Esophagus muscularis mucosa (tissue), 4 donors: Measurements from ENCODE around the gene ZC3H18. TPM values are rescaled to one million over a fixed set of nuclear protein-coding genes. Genes with fewer than 3 reads are reported as not detected.

ENCODE experiments used
- DNase-seq: peaks from one replicate; pipeline ENCODE4 v3.0.0-alpha.2; 2017; ENCODE audit errors: extremely low spot score
- H3K27ac ChIP-seq, 4 donors: fragments of 200-600 bp; sonication (generic); replicated peaks in 1 of 4; 1 replicate in 3 of 4; 2 replicates in 1 of 4; pipeline ENCODE4 v1.5.1; 2016 to 2019; ENCODE audit warnings: mild to moderate bottlenecking in 1 of 4
- H3K27me3 ChIP-seq, 4 donors: fragments of 200-600 bp; sonication (generic); one replicate each; pipeline versions ENCODE4 v1.5.1 to v1.6.0; 2016 to 2019
- H3K36me3 ChIP-seq, 4 donors: fragments of 200-600 bp; sonication (generic); one replicate each; pipeline ENCODE4 v1.5.1; 2016 to 2019
- H3K4me1 ChIP-seq, 4 donors: fragments of 200-600 bp; sonication (generic); one replicate each; pipeline ENCODE4 v1.5.1; 2016 to 2019
- H3K4me3 ChIP-seq, 4 donors: fragments of 200-600 bp; sonication (generic); 1 replicate in 2 of 4; 2 replicates in 2 of 4; pipeline ENCODE4 v1.5.1; 2016 to 2019; ENCODE audit warnings: mild to moderate bottlenecking in 4 of 4, moderate library complexity in 1 of 4
- H3K9me3 ChIP-seq, 4 donors: fragments of 200-600 bp; sonication (generic); 1 replicate in 3 of 4; 2 replicates in 1 of 4; pipeline ENCODE4 v1.5.1; 2016 to 2019
- CTCF ChIP-seq, 3 experiments: fragments of 200-600 bp in 2 of 3; fragments of 450-650 bp in 1 of 3; sonication (generic) in 2 of 3; IDR thresholded peaks; one replicate each; pipeline ENCODE4 v1.5.1; 2017 to 2019; ENCODE audit warnings: antibody characterized with exemption in 3 of 3, mild to moderate bottlenecking in 2 of 3, moderate library complexity in 1 of 3
- EP300 ChIP-seq: sonication (generic); formaldehyde crosslinking; IDR thresholded peaks from one replicate; pipeline ENCODE4 v1.6.1; 2017; ENCODE audit warnings: antibody characterized with exemption
- POLR2A ChIP-seq: fragments of 450-650 bp; IDR thresholded peaks from one replicate; pipeline ENCODE4 v1.6.1; 2017; ENCODE audit warnings: antibody characterized with exemption, moderate library complexity, mild to moderate bottlenecking, low read depth
- POLR2AphosphoS5 ChIP-seq, 2 donors: sonication (generic); formaldehyde crosslinking; IDR thresholded peaks; one replicate each; pipeline ENCODE4 v1.6.1; 2017; ENCODE audit warnings: antibody characterized with exemption in 2 of 2
- WGBS: methylation state at CpG from one replicate; pipeline ENCODE4 v1.1.5; 2018; 5-methylcytosine and 5-hydroxymethylcytosine counted together
- intact Hi-C: fragments of 100-400 bp; cut with DNase I; formaldehyde crosslinking; loops from one replicate; pipeline ENCODE4 v1.15.1; 2023
- total RNA-seq, 4 donors: library from RNA; depleted of rRNA; stranded (reverse); fragments of >200 nt; gene quantifications; one replicate each; pipeline versions ENCODE4 v1.1.0 to v1.2.1, GENCODE V29; 2016

ZC3H18 gene
- total RNA-seq, 4 donors from 2014 or later: 15.9 to 29.1 (median 26.6) TPM

DNA sequence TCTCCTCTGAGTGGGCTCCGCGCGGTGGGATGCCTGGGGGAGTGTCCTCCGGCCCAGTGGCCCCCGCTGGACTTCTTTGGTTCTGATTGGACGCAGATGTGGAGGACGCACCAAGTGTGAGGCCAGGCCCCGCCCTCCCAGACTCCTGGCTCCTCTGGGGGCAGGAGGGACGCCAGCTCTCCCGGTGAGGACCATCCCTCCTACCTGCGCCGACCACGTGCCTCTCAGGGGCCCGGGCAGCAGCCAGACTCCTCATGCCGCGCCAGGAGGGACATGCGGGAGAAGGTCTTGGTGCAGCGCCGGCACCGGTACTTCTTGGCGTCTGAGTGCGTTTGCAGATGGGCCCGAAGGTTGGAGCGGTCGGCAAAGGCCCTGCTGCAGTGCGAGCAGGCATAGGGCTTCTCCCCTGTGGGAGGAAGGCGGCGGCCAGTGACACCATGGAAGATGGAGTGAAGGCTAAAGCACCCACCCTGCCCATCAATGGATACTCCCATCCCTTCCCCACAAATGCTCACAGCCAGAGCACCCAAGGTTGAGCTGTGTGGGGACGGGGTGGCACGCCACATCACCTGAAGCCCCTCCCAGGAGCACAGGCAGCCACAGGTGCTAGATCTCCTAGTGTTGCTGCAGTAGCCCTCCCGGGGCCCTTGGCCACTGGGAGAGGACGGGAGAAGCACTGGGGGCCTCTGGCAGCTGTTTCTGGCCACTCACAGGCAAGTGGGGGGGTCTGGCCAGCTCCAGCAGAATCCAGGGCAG is 108.2 kb downstream of the ZC3H18 start:
- Histone ChIP-seq H3K9me3 (no peaks in the 10 kb centered on the region), H3K27me3 (peaks cover 0 to 50% (median 23%) of the 10 kb centered on the region in 4 donors), H3K27ac (no peak overlapping the region), H3K4me1 (peaks cover 11 to 15% (median 13%) of the 10 kb centered on the region in 4 donors), H3K36me3 (peaks cover 0 to 8% (median 3%) of the 10 kb centered on the region in 4 donors), H3K4me3 (no peak overlapping the region)
- TF ChIP-seq CTCF (IDR thresholded peaks at IDR 0.05) (no peak), POLR2AphosphoS5 (IDR thresholded peaks at IDR 0.05) (no peak), POLR2A (no peak), EP300 (no peak)
- intact Hi-C loops: no loop called here
- WGBS: 47% methylated on average over 10 of the region's 32 CpGs
- DNase-seq: no peak

DNA sequence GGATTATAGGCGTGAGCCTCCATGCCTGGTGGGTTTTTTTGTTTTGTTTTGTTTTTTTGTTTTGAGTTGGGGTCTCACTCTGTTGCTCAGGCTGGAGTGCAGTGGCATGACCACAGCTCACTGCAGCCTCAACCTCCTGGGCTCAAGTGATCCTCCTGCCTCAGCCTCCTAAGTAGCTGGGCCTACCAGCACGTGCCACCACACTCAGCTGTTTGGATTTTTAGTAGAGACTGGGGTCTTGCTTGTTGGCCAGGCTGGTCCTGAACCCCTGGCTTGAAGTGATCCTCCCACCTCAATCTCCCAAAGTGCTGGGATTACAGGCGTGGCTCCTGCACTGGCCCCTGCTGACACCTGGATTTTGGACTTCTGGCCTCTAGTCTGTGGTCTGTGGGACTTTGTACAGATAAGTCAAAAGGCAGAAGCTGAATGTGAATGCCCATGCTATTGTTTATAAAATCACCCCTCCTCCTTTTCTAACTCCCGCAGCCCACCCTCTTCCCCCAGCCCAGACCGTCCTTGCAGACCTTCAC is 110.4 kb downstream of the ZC3H18 start:
- H3K4me3 ChIP-seq: no peak overlapping the region
- H3K9me3 ChIP-seq: no peaks in the 10 kb centered on the region
- WGBS: 82% methylated on average over 3 of the region's 5 CpGs
- H3K4me1 ChIP-seq: peaks cover 6 to 20% (median 16%) of the 10 kb centered on the region in 4 donors
- H3K27me3 ChIP-seq: peaks cover 0 to 73% (median 40%) of the 10 kb centered on the region in 4 donors
- H3K36me3 ChIP-seq: no peaks in the 10 kb centered on the region
- H3K27ac ChIP-seq: no peak overlapping the region
- TF ChIP-seq CTCF (IDR thresholded peaks at IDR 0.05): no peak
- no peak for TF ChIP-seq EP300
- no peak for TF ChIP-seq POLR2A
- no peak for TF ChIP-seq POLR2AphosphoS5 (IDR thresholded peaks at IDR 0.05)
- intact Hi-C loops: no loop called here
- no peak for DNase-seq

GRCh38 chr16:88681084-88681680 is 111.0 kb downstream of the ZC3H18 start:
- Histone ChIP-seq H3K4me1 (peaks cover 12 to 26% (median 21%) of the 10 kb centered on the region in 4 donors), H3K27me3 (peaks cover 0 to 78% (median 46%) of the 10 kb centered on the region in 4 donors), H3K9me3 (no peaks in the 10 kb centered on the region), H3K27ac (no peak overlapping the region), H3K36me3 (no peaks in the 10 kb centered on the region), H3K4me3 (no peak overlapping the region)
- intact Hi-C loops: no loop called here
- 48% methylated on average over 17 of the region's 31 CpGs for WGBS
- no peak for TF ChIP-seq POLR2A
- TF ChIP-seq EP300: no peak
- TF ChIP-seq POLR2AphosphoS5 (IDR thresholded peaks at IDR 0.05): no peak
- TF ChIP-seq CTCF (IDR thresholded peaks at IDR 0.05): no peak
- DNase-seq: no peak

Other genes starting within 250 kb of the ZC3H18 start
- 1 to 10 TPM; 1.2 to 3.7 (median 2.2) TPM for gene ZNF469, start 187.4 kb upstream of the ZC3H18 start, total RNA-seq
- 1 to 10 TPM in 2 of 4 donors, under 1 TPM in 2; 0.42 to 1.4 (median 1.0) TPM for gene ZFPM1, start 117.1 kb upstream of the ZC3H18 start, total RNA-seq
- not detected for gene IL17C, start 68.2 kb downstream of the ZC3H18 start, total RNA-seq
- gene CYBA, start 80.7 kb downstream of the ZC3H18 start, total RNA-seq: 100 to 1,000 TPM in 2 of 4 donors, 10 to 100 TPM in 2; 46.5 to 156 (median 99.2) TPM
- gene MVD, start 92.7 kb downstream of the ZC3H18 start, total RNA-seq: 10 to 100 TPM; 27.0 to 32.4 (median 29.3) TPM
- gene SNAI3, start 116.1 kb downstream of the ZC3H18 start, total RNA-seq: under 1 TPM; 0.26 to 0.83 (median 0.59) TPM
- gene RNF166, start 136.0 kb downstream of the ZC3H18 start, total RNA-seq: 10 to 100 TPM; 23.3 to 33.5 (median 27.5) TPM
- 10 to 100 TPM in 2 of 4 donors, 1 to 10 TPM in 2; 8.9 to 14.7 (median 10.3) TPM for gene CTU2, start 136.1 kb downstream of the ZC3H18 start, total RNA-seq
- 100 to 1,000 TPM; 140 to 298 (median 182) TPM for gene PIEZO1, start 214.8 kb downstream of the ZC3H18 start, total RNA-seq
- 1 to 10 TPM in 1 of 4 donors, under 1 TPM in 2, not detected in 1; 0.17 to 1.4 (median 0.34) TPM for gene CDT1, start 233.4 kb downstream of the ZC3H18 start, total RNA-seq
- 100 to 1,000 TPM in 2 of 4 donors, 10 to 100 TPM in 2; 60.6 to 141 (median 98.6) TPM for gene APRT, start 241.5 kb downstream of the ZC3H18 start, total RNA-seq